Fibroblast of the aortic adventitia (primary cell): Measurements from ENCODE around the gene PDE1A. TPM values are rescaled to one million over a fixed set of nuclear protein-coding genes. Genes with fewer than 3 reads are reported as not detected.

Experiments
- DNase-seq: peaks from one replicate; pipeline ENCODE4 v3.0.0-alpha.2; 2010; ENCODE audit warnings: low read depth
- H3K4me3 ChIP-seq: 2 replicates; pipeline ENCODE4 v1.5.1; 2011; ENCODE audit warnings: low read depth, mild to moderate bottlenecking, control low read depth, low read length, moderate library complexity
- CTCF ChIP-seq: IDR thresholded peaks from 2 replicates; pipeline ENCODE4 v1.5.1; 2011; ENCODE audit warnings: mild to moderate bottlenecking, low read length, control low read depth, inconsistent platforms; ENCODE audit not compliant: insufficient read depth
- total RNA-seq: library from RNA; depleted of rRNA; stranded (reverse); fragments of >200 nt; gene quantifications from 2 replicates; pipeline ENCODE4 v1.2.3, GENCODE V29; 2012; ENCODE audit warnings: low replicate concordance

The PDE1A gene
- total RNA-seq, 1 donor = 18.7 TPM

- no peak for TF ChIP-seq CTCF
Measured at GRCh38 chr2:182432051-182432450, 5.2 kb upstream of the PDE1A start.

GRCh38 chr2:182428476-182428875, 1.6 kb upstream of the PDE1A start:
- H3K4me3 ChIP-seq = no peak overlapping the region
- no peak for TF ChIP-seq CTCF
- no peak for DNase-seq

More at GRCh38 chr2:182432051-182432450, 5.2 kb upstream of the PDE1A start:
- DNase-seq = peak; percentile 10
- H3K4me3 ChIP-seq = no peak overlapping the region

GRCh38 chr2:182426082-182426917, 536 bp downstream of the PDE1A start:
- no peak for TF ChIP-seq CTCF
- H3K4me3 ChIP-seq = peak overlapping the region; percentile 29
- DNase-seq = peak; percentile 67

GRCh38 chr2:182422864-182423263, 4.0 kb downstream of the PDE1A start:
- no peak for DNase-seq
- no peak overlapping the region for H3K4me3 ChIP-seq
- no peak for TF ChIP-seq CTCF

- TF ChIP-seq CTCF = no peak
- DNase-seq = no peak
- no peak overlapping the region for H3K4me3 ChIP-seq
Measured at GRCh38 chr2:182420669-182421068, 6.2 kb downstream of the PDE1A start.

- DNase-seq = no peak
- no peak overlapping the region for H3K4me3 ChIP-seq
- no peak for TF ChIP-seq CTCF
Measured at GRCh38 chr2:182416861-182417260, 10.0 kb downstream of the PDE1A start.
